ENCODE data around the gene GPC5. TPM values are rescaled to one million over a fixed set of nuclear protein-coding genes. Genes with fewer than 3 reads are reported as not detected.

GPC5 gene
- total and polyA plus RNA-seq, 10 donors: 0.04 to 0.83 (median 0.26) TPM; not detected in 3

- H3K27ac ChIP-seq: no peak overlapping the region
- peaks cover 0 to 24% (median 0%) of the 10 kb centered on the region in 8 donors for H3K9me3 ChIP-seq
- H3K36me3 ChIP-seq: no peaks in the 10 kb centered on the region
- H3K27me3 ChIP-seq (replicated peaks in 1 of 7): no peaks in the 10 kb centered on the region
- 60 to 68% (median 62%) methylated on average over 5 of the region's 5 CpGs for whole genome bisulfite sequencing, 5 donors
- intact Hi-C loops (cut with DNase I; ENCODE audit: low total_unique reads): no loop called here
- H3K4me1 ChIP-seq: no peaks in the 10 kb centered on the region
- no peak overlapping the region for H3K4me3 ChIP-seq
- no peak for DNase-seq
- no peak for TF ChIP-seq POLR2A (IDR thresholded peaks at IDR 0.05)
- TF ChIP-seq POLR2AphosphoS5 (IDR thresholded peaks at IDR 0.05): no peak
- no peak for TF ChIP-seq CTCF (IDR thresholded peaks at IDR 0.05 in 8 of 11, conservative IDR thresholded peaks at IDR 0.05 in 3 of 11)
Measured at GRCh38 chr13:92418818-92419412, 1020.5 kb downstream of the GPC5 start.

GRCh38 chr13:92429231-92429630 lies 1030.8 kb downstream of the GPC5 start:
- intact Hi-C loops (cut with DNase I; ENCODE audit: low total_unique reads): no loop called here

GRCh38 chr13:92433386-92433785 lies 1035.0 kb downstream of the GPC5 start:
- 60 to 76% (median 61%) methylated on average over 3 of the region's 3 CpGs for WGBS, 5 donors
- peaks cover 0 to 5% (median 0%) of the 10 kb centered on the region in 8 donors for H3K9me3 ChIP-seq
- H3K36me3 ChIP-seq: no peaks in the 10 kb centered on the region
- no peak for TF ChIP-seq POLR2A (IDR thresholded peaks at IDR 0.05)
- TF ChIP-seq CTCF (IDR thresholded peaks at IDR 0.05 in 8 of 11, conservative IDR thresholded peaks at IDR 0.05 in 3 of 11): no peak
- TF ChIP-seq POLR2AphosphoS5 (IDR thresholded peaks at IDR 0.05): no peak
- intact Hi-C loops (cut with DNase I; ENCODE audit: low total_unique reads): no loop called here
- no peak overlapping the region for H3K27ac ChIP-seq
- no peak for DNase-seq
- no peaks in the 10 kb centered on the region for H3K4me1 ChIP-seq
- H3K4me3 ChIP-seq: no peak overlapping the region
- H3K27me3 ChIP-seq (replicated peaks in 1 of 7): no peaks in the 10 kb centered on the region

More at GRCh38 chr13:92429231-92429630, 1030.8 kb downstream of the GPC5 start:
- Histone ChIP-seq H3K36me3 (no peaks in the 10 kb centered on the region), H3K9me3 (no peaks in the 10 kb centered on the region), H3K27ac (no peak overlapping the region), H3K4me3 (no peak overlapping the region), H3K27me3 (replicated peaks in 1 of 7) (no peaks in the 10 kb centered on the region), H3K4me1 (no peaks in the 10 kb centered on the region)
- no peak for DNase-seq
- WGBS, 5 donors: 80 to 98% (median 85%) methylated on average over 2 of the region's 2 CpGs
- TF ChIP-seq CTCF (IDR thresholded peaks at IDR 0.05 in 8 of 11, conservative IDR thresholded peaks at IDR 0.05 in 3 of 11) (no peak), POLR2A (IDR thresholded peaks at IDR 0.05) (no peak), POLR2AphosphoS5 (IDR thresholded peaks at IDR 0.05) (no peak)

- H3K4me3 ChIP-seq: no peak overlapping the region
- intact Hi-C loops (cut with DNase I; ENCODE audit: low total_unique reads): no loop called here
- WGBS, 5 donors: 83 to 95% (median 87%) methylated on average over 1 of the region's 1 CpG
Measured at GRCh38 chr13:92433963-92434362, 1035.5 kb downstream of the GPC5 start.

More at GRCh38 chr13:92433963-92434362, 1035.5 kb downstream of the GPC5 start:
- no peaks in the 10 kb centered on the region for H3K4me1 ChIP-seq
- H3K27ac ChIP-seq: no peak overlapping the region
- H3K9me3 ChIP-seq: peaks cover 0 to 5% (median 0%) of the 10 kb centered on the region in 8 donors
- no peak for DNase-seq
- H3K36me3 ChIP-seq: no peaks in the 10 kb centered on the region
- TF ChIP-seq POLR2AphosphoS5 (IDR thresholded peaks at IDR 0.05): no peak
- TF ChIP-seq CTCF (IDR thresholded peaks at IDR 0.05 in 8 of 11, conservative IDR thresholded peaks at IDR 0.05 in 3 of 11): no peak
- TF ChIP-seq POLR2A (IDR thresholded peaks at IDR 0.05): no peak
- no peaks in the 10 kb centered on the region for H3K27me3 ChIP-seq (replicated peaks in 1 of 7)

Measured in spleen (tissue), 11 donors.